GM12875 (cell line): Measurements from ENCODE around the gene DFFB.

ENCODE experiments used
- H3K4me3 ChIP-seq: one replicate; pipeline ENCODE4 v1.5.1; 2011; ENCODE audit warnings: low read depth, low read length, control low read depth
- CTCF ChIP-seq: IDR thresholded peaks from 2 replicates; pipeline ENCODE4 v1.5.1; 2011; ENCODE audit warnings: low read depth, mild to moderate bottlenecking, control low read depth, inconsistent platforms, low read length, moderate library complexity, borderline replicate concordance; ENCODE audit not compliant: insufficient read depth

The DFFB gene

GRCh38 chr1:3895279-3895950 is 38.1 kb downstream of the DFFB start:
- no peak for TF ChIP-seq CTCF

GRCh38 chr1:3895951-3896325 is 38.7 kb downstream of the DFFB start:
- no peak for TF ChIP-seq CTCF
- H3K4me3 ChIP-seq = no peak overlapping the region

More at GRCh38 chr1:3895279-3895950, 38.1 kb downstream of the DFFB start:
- H3K4me3 ChIP-seq = no peak overlapping the region

- TF ChIP-seq CTCF = no peak
- no peak overlapping the region for H3K4me3 ChIP-seq
These were observed 39.2 kb downstream of the DFFB start for GRCh38 chr1:3896396-3897000.

GRCh38 chr1:3898475-3898735 is 41.1 kb downstream of the DFFB start:
- no peak for TF ChIP-seq CTCF
- no peak overlapping the region for H3K4me3 ChIP-seq

GRCh38 chr1:3898994-3899753 is 41.9 kb downstream of the DFFB start:
- no peak for TF ChIP-seq CTCF

GRCh38 chr1:3899754-3900149 is 42.5 kb downstream of the DFFB start:
- peak; percentile 32; the same call in 1 of the 2 replicates for TF ChIP-seq CTCF

More at GRCh38 chr1:3898994-3899753, 41.9 kb downstream of the DFFB start:
- H3K4me3 ChIP-seq = peak overlapping the region; percentile 94

More at GRCh38 chr1:3899754-3900149, 42.5 kb downstream of the DFFB start:
- peak overlapping the region; percentile 94 for H3K4me3 ChIP-seq
